PC-3 (cell line): Measurements from ENCODE around the gene DLG2. TPM values are rescaled to one million over a fixed set of nuclear protein-coding genes. Genes with fewer than 3 reads are reported as not detected.

Experiments
- ATAC-seq: fragments of 200-7000 bp; cut with Tn5 transposase; 2 replicates; pipeline ENCODE4 v1.9.1; 2020; ENCODE audit warnings: mild to moderate bottlenecking, moderate library complexity
- BruUV-seq: library from RNA; stranded (reverse); fragments of 400-500 nt; replicated peaks from 2 replicates; lab custom pipeline; 2021; lab: Mats Ljungman, UMichigan
- CTCF ChIA-PET: fragments of 300-600 bp; sonication (Branson Sonifier 250); formaldehyde crosslinking; loops from one replicate; lab custom pipeline; 2022; ENCODE audit warnings: antibody characterized with exemption; lab: Charles Lee
- POLR2A ChIA-PET: fragments of 300-600 bp; sonication (Branson Sonifier 250); formaldehyde crosslinking; loops from one replicate; lab custom pipeline; 2022; ENCODE audit warnings: antibody characterized with exemption; ENCODE audit not compliant: unreplicated experiment; lab: Charles Lee
- DNase-seq: peaks from one replicate; pipeline ENCODE4 v3.0.0-alpha.2; 2015
- H2AFZ ChIP-seq: fragments of 300-600 bp; sonication (generic); 2 replicates; pipeline ENCODE4 v1.6.0; 2016; ENCODE audit warnings: antibody characterized with exemption, low read length
- H3F3A ChIP-seq: fragments of 300-600 bp; sonication (generic); one replicate; pipeline ENCODE4 v1.6.0; 2017; ENCODE audit warnings: antibody characterized with exemption, low read length, control low read depth, mild to moderate bottlenecking; ENCODE audit not compliant: unreplicated experiment
- H3K27ac ChIP-seq: fragments of 300-600 bp; sonication (generic); 2 replicates; pipeline ENCODE4 v1.5.1; 2016; ENCODE audit warnings: mild to moderate bottlenecking, low read length
- H3K27me3 ChIP-seq: fragments of 300-600 bp; sonication (generic); 2 replicates; pipeline ENCODE4 v1.6.1; 2016; ENCODE audit warnings: low read length, mixed read lengths
- H3K36me3 ChIP-seq: fragments of 300-600 bp; sonication (generic); 2 replicates; pipeline ENCODE4 v1.6.1; 2016; ENCODE audit warnings: low read depth, mixed run types, low read length, mixed read lengths
- H3K4me1 ChIP-seq: fragments of 300-600 bp; sonication (generic); 2 replicates; pipeline ENCODE4 v1.5.1; 2016; ENCODE audit warnings: low read length; ENCODE audit not compliant: insufficient read depth
- H3K4me2 ChIP-seq: fragments of 300-600 bp; sonication (generic); 2 replicates; pipeline ENCODE4 v1.6.0; 2016; ENCODE audit warnings: low read length
- H3K4me3 ChIP-seq: fragments of 300-600 bp; sonication (generic); 2 replicates; pipeline ENCODE4 v1.5.1; 2016; ENCODE audit warnings: mild to moderate bottlenecking, low read length, mixed read lengths
- H3K79me2 ChIP-seq: fragments of 300-600 bp; sonication (generic); 2 replicates; pipeline ENCODE4 v1.6.1; 2017; ENCODE audit warnings: low read length, mixed read lengths
- H3K9ac ChIP-seq: fragments of 300-600 bp; sonication (generic); 2 replicates; pipeline ENCODE4 v1.6.0; 2016; ENCODE audit warnings: mild to moderate bottlenecking, low read length
- H3K9me2 ChIP-seq: fragments of 300-600 bp; sonication (generic); replicated peaks from 2 replicates; pipeline ENCODE4 v1.6.1; 2016; ENCODE audit warnings: mixed run types, low read length, mixed read lengths
- H3K9me3 ChIP-seq: fragments of 300-600 bp; sonication (generic); 2 replicates; pipeline ENCODE4 v1.6.1; 2016; ENCODE audit warnings: low read length, mixed read lengths
- H4K20me1 ChIP-seq: fragments of 300-600 bp; sonication (generic); 2 replicates; pipeline ENCODE4 v1.6.1; 2016; ENCODE audit warnings: low read length, mixed read lengths
- CTCF ChIP-seq: fragments of 300-600 bp; sonication (generic); conservative IDR thresholded peaks from 2 replicates; pipeline ENCODE4 v1.5.1; 2017; ENCODE audit warnings: antibody characterized with exemption, low read depth, mild to moderate bottlenecking, low read length
- EZH2 ChIP-seq: fragments of 300-600 bp; sonication (generic); IDR thresholded peaks from one replicate; pipeline ENCODE4 v1.6.1; 2017; ENCODE audit warnings: antibody characterized with exemption, mild to moderate bottlenecking, low read length; ENCODE audit not compliant: unreplicated experiment
- EZH2phosphoT487 ChIP-seq: fragments of 300-600 bp; sonication (generic); IDR thresholded peaks from 2 replicates; pipeline ENCODE4 v1.6.1; 2018; ENCODE audit warnings: mild to moderate bottlenecking, antibody characterized with exemption, low read length, borderline replicate concordance
- intact Hi-C: fragments of 100-400 bp; cut with micrococcal nuclease; formaldehyde crosslinking; loops from 2 replicates; pipeline ENCODE4 v1.9.0; 2023
- total RNA-seq: library from RNA; depleted of rRNA; stranded (reverse); fragments of >200 nt; gene quantifications from 2 replicates; pipeline ENCODE4 v1.2.3, GENCODE V29; 2014

DLG2 gene
- total RNA-seq, 1 experiment from 2014 or later, result 0.58 TPM

- CTCF ChIA-PET, result no interaction called here
- no TSS peak for BruUV-seq
- DNase-seq, result no peak
- Histone ChIP-seq H3K9ac (no peak overlapping the region), H3K4me3 (no peak overlapping the region), H3K36me3 (no peaks in the 10 kb centered on the region), H3K27me3 (no peaks in the 10 kb centered on the region; the same call in 1 of the 2 replicates), H3F3A (no peaks in the 10 kb centered on the region), H3K27ac (no peak overlapping the region), H2AFZ (no peak overlapping the region), H3K4me2 (no peak overlapping the region), H3K79me2 (no peaks in the 10 kb centered on the region), H4K20me1 (no peaks in the 10 kb centered on the region), H3K9me2 (no peaks in the 10 kb centered on the region), H3K4me1 (no peaks in the 10 kb centered on the region), H3K9me3 (no peaks in the 10 kb centered on the region)
- TF ChIP-seq CTCF, result no peak
- TF ChIP-seq EZH2phosphoT487, result no peak
- TF ChIP-seq EZH2, result no peak
- POLR2A ChIA-PET, result no interaction called here
- intact Hi-C loops, result no loop called here
- no peak for ATAC-seq
These were observed 1112.7 kb downstream of the DLG2 start for GRCh38 chr11:84514436-84514835.

- CTCF ChIA-PET, result interaction anchor here (0.6 kb wide), 1 partner anchor 304 kb away, joined by 3 read pairs; no protein-coding TSS in a partner anchor
These were observed 1123.6 kb downstream of the DLG2 start for GRCh38 chr11:84503503-84503902.

More at GRCh38 chr11:84503503-84503902, 1123.6 kb downstream of the DLG2 start:
- no peaks in the 10 kb centered on the region for H3K4me1 ChIP-seq
- no peaks in the 10 kb centered on the region for H4K20me1 ChIP-seq
- TF ChIP-seq CTCF (no peak), EZH2phosphoT487 (no peak), EZH2 (no peak)
- H3K27ac ChIP-seq, result no peak overlapping the region
- no peak overlapping the region for H2AFZ ChIP-seq
- peaks cover 12% of the 10 kb centered on the region; the same call in 1 of the 2 replicates for H3K27me3 ChIP-seq
- no peaks in the 10 kb centered on the region for H3F3A ChIP-seq
- DNase-seq (no peak), ATAC-seq (no peak)
- H3K4me3 ChIP-seq, result no peak overlapping the region
- no TSS peak for BruUV-seq
- POLR2A ChIA-PET, result no interaction called here
- intact Hi-C loops, result no loop called here
- no peaks in the 10 kb centered on the region for H3K9me2 ChIP-seq
- no peaks in the 10 kb centered on the region for H3K36me3 ChIP-seq
- no peak overlapping the region for H3K4me2 ChIP-seq
- H3K9ac ChIP-seq, result no peak overlapping the region
- H3K79me2 ChIP-seq, result no peaks in the 10 kb centered on the region
- H3K9me3 ChIP-seq, result no peaks in the 10 kb centered on the region
